HG03139 (cell line): ENCODE measurements around the gene CCDC150.
"Not testable (repeated sequence)": the region's sequence is repeated elsewhere in the genome, so short reads cannot be mapped to it uniquely, and the experiment has no call there.

Source experiments
- ATAC-seq: cut with Tn5 transposase; IDR thresholded peaks from one replicate; pipeline ENCODE4 v1.9.1; 2021; ENCODE audit not compliant: unreplicated experiment

Gene CCDC150

DNA sequence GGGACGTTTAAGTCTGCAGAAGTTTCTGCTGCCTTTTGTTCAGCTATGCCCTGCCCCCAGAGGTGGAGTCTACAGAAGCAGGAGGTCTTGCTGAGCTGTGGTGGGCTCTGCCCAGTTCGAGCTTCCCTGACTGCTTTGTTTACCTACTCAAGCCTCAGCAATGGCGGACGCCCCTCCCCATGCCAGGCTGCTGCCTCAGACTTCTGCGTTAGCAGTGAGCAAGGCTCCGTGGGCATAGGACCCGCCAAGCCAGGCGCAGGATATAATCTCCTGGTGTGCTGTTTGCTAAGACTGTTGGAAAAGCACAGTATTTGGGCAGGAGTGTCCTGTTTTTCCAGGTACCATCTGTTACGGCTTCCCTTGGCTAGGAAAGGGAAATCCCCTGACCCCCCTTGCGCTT lies 70.5 kb downstream of the CCDC150 start:
- ATAC-seq, result not testable (repeated sequence)

- ATAC-seq, result no peak
Measured at GRCh38 chr2:196711625-196712024, 72.1 kb downstream of the CCDC150 start.

DNA sequence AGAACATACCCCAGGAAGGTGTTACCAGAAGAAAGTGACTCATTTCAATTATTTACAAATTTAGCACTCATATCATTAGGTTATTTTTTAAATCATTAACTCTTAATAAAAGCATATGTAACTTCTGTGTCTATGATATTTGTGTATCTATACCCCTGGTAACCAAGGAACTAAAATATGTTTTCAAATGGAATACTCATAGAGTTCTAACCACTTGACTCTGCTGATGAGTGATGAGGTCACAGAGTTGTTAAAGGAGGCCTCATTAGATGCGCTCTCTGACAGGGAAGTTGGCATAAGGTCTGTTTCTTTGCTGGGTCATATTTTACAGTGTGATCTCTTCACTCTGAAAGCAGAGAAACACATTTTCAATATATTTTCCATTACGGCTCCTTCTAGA lies 73.4 kb downstream of the CCDC150 start:
- ATAC-seq, result no peak

GRCh38 chr2:196718419-196719109 lies 79.0 kb downstream of the CCDC150 start:
- no peak for ATAC-seq

DNA sequence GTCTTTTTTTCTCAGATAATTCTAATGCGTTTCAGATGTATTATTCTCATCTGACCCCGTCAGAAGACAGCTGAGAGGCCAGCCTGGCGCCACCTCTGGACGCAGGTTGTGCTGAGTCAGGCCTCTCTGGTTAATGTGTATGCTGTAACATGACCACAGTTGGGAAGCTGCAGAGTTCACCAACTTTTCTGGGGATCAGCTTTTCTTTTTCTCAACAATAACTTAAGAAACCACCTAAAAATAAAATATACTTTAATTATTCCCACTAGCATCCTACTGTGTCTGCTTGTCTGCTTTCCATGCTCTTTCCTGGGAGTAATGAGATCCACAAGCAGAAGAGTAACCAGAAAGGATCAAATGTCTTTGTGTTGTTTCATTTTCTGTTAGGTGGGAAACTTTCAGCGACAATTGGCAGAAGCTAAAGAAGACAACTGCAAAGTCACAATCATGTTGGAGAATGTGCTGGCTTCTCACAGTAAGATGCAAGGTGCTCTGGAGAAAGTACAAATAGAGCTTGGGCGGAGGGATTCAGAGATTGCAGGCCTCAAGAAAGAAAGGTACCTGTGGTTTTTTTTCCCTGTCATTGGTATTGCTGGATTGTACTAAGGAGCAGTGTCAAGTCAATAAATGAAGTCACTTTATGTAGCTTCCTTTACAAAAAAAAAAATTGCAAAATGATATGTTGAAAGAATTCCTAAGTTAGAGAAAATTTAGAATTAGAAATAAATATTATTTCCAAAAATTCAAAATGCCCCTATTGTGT lies 79.8 kb downstream of the CCDC150 start:
- peak; percentile 78 for ATAC-seq

DNA sequence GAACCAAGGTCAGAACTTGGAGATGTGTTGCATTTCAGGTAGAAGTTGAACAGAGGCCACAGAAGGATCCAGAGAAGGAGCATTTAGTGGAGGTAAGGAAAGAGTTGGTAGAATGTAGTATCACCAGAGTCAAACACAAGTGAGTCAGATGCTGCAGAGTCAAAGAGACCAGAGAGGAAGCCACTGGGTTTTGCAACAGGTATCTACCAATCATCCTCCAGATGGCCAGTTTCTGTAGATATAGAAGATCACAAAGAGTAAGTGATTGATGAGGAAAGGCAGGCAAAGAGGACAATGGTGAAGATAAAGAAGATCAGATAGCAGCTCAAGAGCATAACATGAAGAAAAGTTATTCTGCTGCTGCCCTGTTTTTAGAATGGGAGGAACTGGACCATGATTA lies 84.1 kb downstream of the CCDC150 start:
- ATAC-seq, result no peak

DNA sequence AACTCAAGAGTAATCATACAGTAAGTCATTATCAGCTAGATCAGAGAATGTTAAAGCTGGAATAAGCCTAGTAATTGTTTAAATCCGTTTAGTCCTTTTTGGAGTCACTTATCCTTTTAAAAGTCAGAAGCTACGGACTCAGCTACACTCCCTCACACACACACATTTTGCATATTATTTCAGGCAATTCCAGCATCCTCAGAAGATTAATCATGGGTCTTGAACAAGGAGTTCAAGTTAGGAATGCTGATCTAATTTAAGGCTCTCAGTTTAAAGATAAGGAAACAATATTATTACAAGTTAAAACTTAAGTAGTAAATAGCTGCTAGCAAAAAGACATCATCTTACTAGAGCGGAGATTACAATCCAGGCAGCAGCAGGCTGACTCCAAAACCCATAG lies 85.7 kb downstream of the CCDC150 start:
- no peak for ATAC-seq

- no peak for ATAC-seq
Measured at GRCh38 chr2:196725882-196726281, 86.4 kb downstream of the CCDC150 start.

- ATAC-seq, result no peak
Measured at GRCh38 chr2:196729418-196729817, 89.9 kb downstream of the CCDC150 start.

DNA sequence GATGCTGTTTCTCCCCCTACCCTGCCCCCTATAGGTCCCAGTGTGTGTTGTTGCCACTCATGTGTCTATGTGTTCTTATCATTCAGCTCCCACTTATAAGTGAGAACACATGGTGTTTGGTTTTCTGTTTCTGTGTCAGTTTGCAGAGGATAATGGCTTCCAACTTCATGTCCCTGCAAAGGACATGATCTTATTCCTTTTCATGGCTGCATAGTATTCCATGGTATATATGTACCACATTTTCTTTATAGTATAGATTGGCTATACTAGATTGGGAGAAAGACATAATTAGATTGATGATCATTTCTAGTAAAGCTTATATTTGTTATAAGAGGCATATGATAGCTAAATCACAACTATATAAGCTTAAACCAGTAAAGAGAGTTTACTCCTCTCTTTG lies 97.1 kb downstream of the CCDC150 start:
- ATAC-seq, result not testable (repeated sequence)

- no peak for ATAC-seq
Measured at GRCh38 chr2:196737046-196737445, 97.5 kb downstream of the CCDC150 start.

DNA sequence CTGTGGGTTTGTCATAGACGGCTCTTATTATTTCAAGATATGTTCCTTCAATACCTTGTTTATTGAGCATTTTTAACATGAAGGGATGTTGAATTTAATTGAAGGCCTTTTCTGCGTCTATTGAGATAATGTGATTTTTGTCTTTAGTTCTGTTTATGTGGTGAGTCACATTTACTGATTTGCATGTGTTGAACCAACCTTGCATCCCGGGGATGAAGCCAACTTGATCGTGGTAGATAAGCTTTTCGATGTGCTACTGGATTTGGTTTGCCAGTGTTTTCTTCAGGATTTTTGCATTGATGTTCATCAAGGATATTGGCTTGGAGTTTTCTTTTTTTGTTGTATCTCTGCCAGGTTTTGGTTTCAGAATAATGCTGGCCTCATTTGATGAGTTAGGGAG lies 99.5 kb downstream of the CCDC150 start:
- ATAC-seq, result no peak

GRCh38 chr2:196742216-196742615 lies 102.7 kb downstream of the CCDC150 start:
- ATAC-seq, result no peak

DNA sequence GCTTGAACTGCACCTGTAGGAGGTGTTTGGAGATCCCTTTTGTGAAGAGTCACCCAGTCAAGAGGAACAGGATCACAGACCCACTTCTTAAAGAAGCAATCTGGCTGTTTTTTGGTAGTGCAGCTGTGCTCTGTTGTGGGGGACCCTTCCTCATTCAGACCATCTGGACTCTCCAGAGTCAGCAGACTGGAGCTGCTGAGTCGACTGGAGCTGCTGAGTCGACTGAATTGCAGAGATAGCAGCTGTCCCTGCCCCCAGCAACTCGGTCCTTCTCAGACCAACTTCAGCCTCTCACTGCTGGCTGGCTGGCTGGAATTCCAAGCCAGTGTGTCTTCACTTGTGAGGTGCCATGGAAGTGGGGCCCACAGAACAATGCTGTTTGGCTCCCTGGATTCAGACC lies 103.2 kb downstream of the CCDC150 start:
- ATAC-seq, result no peak

DNA sequence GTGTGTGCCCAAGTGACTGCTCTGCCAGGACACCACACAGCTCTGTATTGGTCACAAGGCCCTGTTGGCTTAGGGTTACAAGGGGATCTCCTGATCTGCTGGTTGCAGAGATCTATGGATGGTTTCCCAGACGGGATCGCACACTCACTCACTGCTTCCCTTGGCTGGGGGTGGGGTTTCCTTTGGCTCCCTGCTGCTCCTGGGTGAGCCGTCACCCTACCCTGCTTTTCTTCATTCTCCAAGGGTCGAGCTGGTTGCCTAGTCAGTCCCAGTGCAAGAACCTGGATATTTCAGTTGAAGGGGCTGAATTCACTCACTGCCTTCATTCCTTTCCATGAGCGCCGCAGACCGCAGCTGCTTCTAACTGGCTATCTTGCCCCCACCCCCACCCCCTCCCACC lies 103.7 kb downstream of the CCDC150 start:
- no peak for ATAC-seq

DNA sequence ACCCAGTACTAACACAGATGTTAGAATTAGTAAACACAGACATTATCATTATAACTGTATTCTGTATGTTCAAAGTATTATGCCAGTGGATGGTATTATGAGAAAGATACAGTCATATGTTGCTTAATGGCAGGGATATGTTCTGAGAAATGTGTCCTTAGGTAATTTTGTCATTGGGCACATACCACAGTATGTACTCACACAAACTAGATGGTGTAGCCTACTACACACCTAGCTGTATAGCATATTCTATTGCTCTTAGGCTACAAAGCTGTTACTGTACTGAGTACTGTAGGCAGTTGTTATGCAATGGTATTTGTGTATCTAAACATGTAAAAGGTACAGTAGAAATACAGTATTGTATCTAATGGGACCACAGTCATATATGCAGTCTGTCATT lies 106.2 kb downstream of the CCDC150 start:
- no peak for ATAC-seq

DNA sequence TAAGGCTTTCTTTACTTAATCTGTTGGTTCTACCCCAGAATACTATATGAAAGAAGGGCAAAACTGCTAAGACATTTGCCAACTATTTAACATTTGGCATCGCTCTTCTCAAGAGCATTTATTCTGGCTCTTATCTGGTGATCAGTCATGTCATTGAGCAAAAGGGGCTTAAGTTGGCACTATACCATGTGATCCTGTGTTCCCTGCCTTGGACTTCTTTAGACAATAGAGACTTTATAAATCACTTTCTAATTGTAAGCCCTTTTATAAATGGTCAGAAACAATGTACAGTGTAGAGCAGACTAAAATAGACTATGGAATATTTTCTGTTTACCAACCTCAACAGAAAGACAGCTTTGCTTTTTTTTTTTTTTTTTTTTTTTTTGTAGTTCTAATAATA lies 107.9 kb downstream of the CCDC150 start:
- ATAC-seq, result no peak

- ATAC-seq, result no peak
Measured at GRCh38 chr2:196748123-196748522, 108.6 kb downstream of the CCDC150 start.

GRCh38 chr2:196750291-196750923 lies 110.9 kb downstream of the CCDC150 start:
- peak; percentile 22 for ATAC-seq

DNA sequence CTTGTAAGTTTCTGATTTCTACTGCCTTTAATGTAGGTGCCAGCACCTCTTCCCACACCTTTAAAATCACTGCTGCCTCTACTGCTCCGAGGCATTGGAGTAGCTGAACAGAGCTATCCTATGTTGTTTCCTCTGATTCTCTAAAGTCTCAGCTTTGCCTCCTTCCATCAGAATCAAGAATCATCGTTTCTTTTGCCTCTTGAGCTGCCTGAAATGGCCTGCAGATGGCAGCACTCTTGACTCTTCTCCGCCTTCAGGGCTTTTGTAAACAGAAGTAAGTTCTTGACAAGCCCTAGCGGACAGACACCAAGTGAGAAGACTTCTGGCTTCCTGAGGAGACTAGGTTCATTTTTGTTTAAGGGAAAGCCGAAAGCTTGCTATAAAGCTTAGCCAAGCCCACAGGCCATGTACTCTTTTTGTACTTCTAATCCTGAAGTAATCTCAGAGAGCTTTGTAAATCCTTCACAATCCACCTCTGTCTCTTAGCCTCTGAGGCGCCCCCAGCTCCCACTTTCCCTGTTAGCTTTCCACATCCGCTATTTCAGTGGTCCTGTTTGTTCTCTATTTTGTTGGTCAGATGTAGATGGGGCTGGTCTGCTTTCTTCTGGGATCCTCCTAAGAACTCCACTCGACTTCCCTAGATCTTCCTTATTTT lies 111.6 kb downstream of the CCDC150 start:
- ATAC-seq, result peak; percentile 96

DNA sequence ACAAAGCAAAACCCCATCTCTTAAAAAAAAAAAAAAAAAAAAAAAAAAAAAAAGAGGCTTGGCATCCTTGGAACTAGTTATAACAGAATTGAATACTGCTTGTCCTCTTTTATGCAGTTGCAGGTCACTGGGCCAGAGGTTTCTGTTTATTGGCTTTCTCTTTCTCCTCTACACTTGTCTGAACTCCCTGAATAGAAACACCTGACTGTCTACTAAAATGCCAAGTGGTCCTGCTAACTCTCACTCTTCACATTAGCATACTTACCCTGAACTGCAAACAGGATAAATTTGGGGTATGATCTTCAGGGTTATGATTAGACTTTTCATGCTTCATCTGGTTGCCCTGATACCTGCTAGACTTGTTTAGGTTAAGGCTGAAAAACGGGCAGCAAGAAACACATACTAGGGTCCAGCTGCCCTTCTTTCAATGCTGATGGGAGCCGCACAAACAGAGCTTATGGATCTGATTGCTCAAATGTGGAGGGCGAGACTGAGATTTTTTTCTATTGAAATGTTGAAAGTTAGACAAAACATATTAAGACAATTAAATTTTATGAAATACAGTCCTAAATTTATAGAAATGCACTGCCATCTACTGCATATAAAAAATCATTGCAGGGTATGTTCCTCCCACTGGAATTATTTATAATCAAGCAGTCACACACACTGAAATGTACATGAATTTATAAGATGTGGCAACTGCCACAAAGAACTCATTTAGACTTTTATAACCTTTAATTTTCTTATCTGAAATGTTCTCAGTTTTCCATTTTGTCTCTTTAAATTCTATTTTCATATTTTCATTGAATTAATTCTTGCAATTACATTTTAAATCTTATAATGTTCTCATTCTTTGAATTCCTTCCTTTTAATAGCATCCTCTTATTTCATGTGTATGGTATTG lies 119.2 kb downstream of the CCDC150 start:
- no peak for ATAC-seq
